AG04449 (cell line): ENCODE data around the gene TREML2.
A peak's percentile ranks its signal among the peaks of the same experiment; 100 is the strongest.

Experiments
- CTCF ChIA-PET: fragments of 350-600 bp; formaldehyde crosslinking; extraction: SDS; loops from one replicate; lab custom pipeline; 2021; ENCODE audit warnings: antibody characterized with exemption; lab: Yijun Ruan, JAX
- POLR2A ChIA-PET: fragments of 400-600, 350-600 bp; formaldehyde crosslinking; extraction: SDS; loops from one replicate; lab custom pipeline; 2020; ENCODE audit warnings: antibody characterized with exemption, inconsistent platforms; lab: Yijun Ruan, JAX
- DNase-seq: peaks from one replicate; pipeline ENCODE4 v3.0.0-alpha.2; 2010; ENCODE audit warnings: low read depth, low spot score
- H3K4me3 ChIP-seq: 2 replicates; pipeline ENCODE4 v1.5.1; 2011; ENCODE audit warnings: low read depth, mild to moderate bottlenecking, control low read depth, low read length
- CTCF ChIP-seq: IDR thresholded peaks from one replicate; pipeline ENCODE4 v1.5.1; 2011; ENCODE audit warnings: mild to moderate bottlenecking, moderate library complexity, low read length, control low read depth, inconsistent platforms; ENCODE audit not compliant: insufficient read depth; ENCODE audit errors: missing control alignments

Gene TREML2

DNA sequence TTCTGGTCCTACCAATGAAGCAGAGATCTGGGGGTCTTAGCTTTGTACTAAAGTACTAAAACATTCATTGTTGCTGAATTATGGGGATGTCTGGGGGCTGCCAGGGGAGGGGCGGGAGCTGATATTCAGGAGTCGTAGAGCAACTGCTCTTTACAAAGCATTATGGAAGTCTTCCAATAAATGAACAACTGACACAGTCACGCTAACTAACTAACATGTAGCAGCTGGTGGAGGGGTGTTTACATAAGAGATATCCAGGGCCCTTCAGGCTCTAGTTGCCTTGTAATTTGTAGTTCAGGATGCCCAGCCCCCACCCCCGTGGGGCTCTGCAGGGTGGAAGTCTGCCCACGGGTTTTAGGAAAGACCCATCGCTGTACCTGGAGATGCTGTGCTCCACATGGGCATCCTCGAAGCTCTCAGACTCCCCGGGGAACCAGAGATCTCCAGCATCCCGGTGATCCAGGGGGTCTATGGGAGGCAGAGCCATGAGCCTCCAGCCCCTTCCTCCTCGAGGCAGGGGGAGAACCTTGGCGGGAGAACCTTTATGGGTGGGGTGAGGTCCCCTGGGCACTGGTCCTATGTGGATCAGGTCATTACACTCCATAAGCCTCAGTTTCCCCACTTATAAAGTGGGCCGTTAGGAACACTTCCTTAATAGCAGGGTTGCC lies 41.4 kb downstream of the TREML2 start:
- DNase-seq: no peak
- CTCF ChIA-PET: no interaction called here
- TF ChIP-seq CTCF: no peak
- POLR2A ChIA-PET: no interaction called here
- H3K4me3 ChIP-seq: no peak overlapping the region

- H3K4me3 ChIP-seq: no peak overlapping the region
- DNase-seq: no peak
- CTCF ChIA-PET: no interaction called here
- POLR2A ChIA-PET: no interaction called here
- TF ChIP-seq CTCF: no peak
These were observed 43.6 kb downstream of the TREML2 start for GRCh38 chr6:41157323-41157722.

GRCh38 chr6:41156771-41157170 lies 44.2 kb downstream of the TREML2 start:
- ChIA-PET CTCF (no interaction called here), POLR2A (no interaction called here)
- no peak for DNase-seq
- H3K4me3 ChIP-seq: no peak overlapping the region
- TF ChIP-seq CTCF: no peak

GRCh38 chr6:41156001-41156400 lies 44.9 kb downstream of the TREML2 start:
- DNase-seq: no peak
- TF ChIP-seq CTCF: no peak
- ChIA-PET POLR2A (no interaction called here), CTCF (no interaction called here)
- H3K4me3 ChIP-seq: no peak overlapping the region

GRCh38 chr6:41155132-41155805 lies 45.7 kb downstream of the TREML2 start:
- peak; percentile 0 for DNase-seq
- ChIA-PET POLR2A (no interaction called here), CTCF (no interaction called here)
- TF ChIP-seq CTCF: no peak
- H3K4me3 ChIP-seq: no peak overlapping the region

DNA sequence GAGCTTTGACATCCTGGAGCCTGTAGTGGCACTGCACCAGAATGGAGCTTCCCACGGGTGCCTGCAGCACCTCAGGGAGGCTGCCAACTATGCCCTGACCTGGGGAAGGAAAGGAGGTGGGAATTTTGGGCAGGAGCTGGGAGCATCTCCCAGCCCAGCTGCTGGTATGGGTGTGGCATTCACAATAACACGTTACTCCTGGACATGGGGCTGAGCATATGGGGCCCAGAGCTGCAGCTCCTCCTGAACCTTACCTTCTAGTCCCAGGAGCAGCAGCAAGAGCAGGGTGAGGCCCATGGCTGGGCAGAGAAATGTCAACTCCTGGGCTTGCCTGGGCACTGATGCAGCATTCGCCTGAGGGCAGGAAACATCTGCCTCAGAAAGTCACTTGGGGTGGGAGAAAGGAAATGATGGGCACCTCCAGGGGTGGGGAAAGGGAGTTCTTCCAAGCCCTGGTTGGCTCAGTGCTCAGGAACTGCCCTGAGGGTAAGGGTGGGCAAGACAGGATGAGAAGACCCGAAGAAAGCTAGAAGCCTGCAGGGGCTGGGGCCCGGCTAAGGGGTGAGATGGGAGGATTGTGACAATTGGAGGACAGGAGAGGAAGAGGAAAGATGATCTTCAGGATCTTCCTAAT lies 46.8 kb downstream of the TREML2 start, which contains the start of gene TREML1:
Gene TREML1 (minus strand): TSS at position 356 of the 634 bp plus-strand sequence. CDS start 59 bp downstream, at position 297.
- POLR2A ChIA-PET: no interaction called here

More for the DNA sequence above, 46.8 kb downstream of the TREML2 start, which contains the start of gene TREML1:
- CTCF ChIA-PET: interaction anchor here (1.4 kb wide), 1 partner anchor 28 kb away, joined by 3 read pairs; no protein-coding TSS in a partner anchor
- no peak within 1 kb of the TSS for H3K4me3 ChIP-seq
- no peak for DNase-seq
- TF ChIP-seq CTCF: no peak
